Measurements from ENCODE around the gene UGT1A10.

- no peak for TF ChIP-seq CTCF (IDR thresholded peaks at IDR 0.05; ENCODE audit: low read depth, low read length)
- no peak for TF ChIP-seq POLR2A (IDR thresholded peaks at IDR 0.05; ENCODE audit: extremely low read depth, insufficient read length)
- TF ChIP-seq MAX (IDR thresholded peaks at IDR 0.05; ENCODE audit: low read depth, low read length), result no peak
- TF ChIP-seq MYC (IDR thresholded peaks at IDR 0.05; ENCODE audit: low read depth, low read length), result no peak
Observed at GRCh38 chr2:233821709-233822100, 185.5 kb downstream of the UGT1A10 start.
